Caco-2 (cell line): ENCODE data around the gene EHD1. TPM values are rescaled to one million over a fixed set of nuclear protein-coding genes. Genes with fewer than 3 reads are reported as not detected.

Experiments
- BruUV-seq: library from RNA; stranded (reverse); fragments of 400-500 nt; replicated peaks from 2 replicates; lab custom pipeline; 2021; lab: Mats Ljungman, UMichigan
- CTCF ChIA-PET: fragments of 300-600 bp; sonication (Branson Sonifier 250); formaldehyde crosslinking; loops from one replicate; lab custom pipeline; 2022; ENCODE audit warnings: antibody characterized with exemption; lab: Charles Lee
- POLR2A ChIA-PET: fragments of 300-600 bp; sonication (Branson Sonifier 250); formaldehyde crosslinking; loops from one replicate; lab custom pipeline; 2022; ENCODE audit warnings: antibody characterized with exemption; lab: Charles Lee
- DNase-seq, 2 experiments: peaks; one replicate each; pipeline versions ENCODE4 v3.0.0 to v3.0.0-alpha.2; 2020 to 2022
- H3K27me3 ChIP-seq: replicated peaks from 2 replicates; pipeline ENCODE4 v1.6.0; 2011; ENCODE audit warnings: low read length; ENCODE audit not compliant: control insufficient read depth, insufficient read depth
- H3K36me3 ChIP-seq: 2 replicates; pipeline ENCODE4 v1.5.1; 2011; ENCODE audit warnings: low read length; ENCODE audit not compliant: control insufficient read depth, insufficient read depth
- H3K4me1 ChIP-seq: fragments of 250-450 bp; sonication (Bioruptor Pico); 2 replicates; pipeline ENCODE4 v1.5.1; 2020; ENCODE audit warnings: mild to moderate bottlenecking
- H3K4me3 ChIP-seq: 2 replicates; pipeline ENCODE4 v1.5.1; 2011; ENCODE audit warnings: low read depth, mild to moderate bottlenecking, control low read depth, low read length
- H3K9me3 ChIP-seq: fragments of 250-450 bp; sonication (Bioruptor Pico); 2 replicates; pipeline ENCODE4 v1.5.1; 2020; ENCODE audit warnings: mild to moderate bottlenecking, moderate library complexity
- H3K27ac Mint-ChIP-seq: one replicate; pipeline ENCODE4 v1.8.0; 2022; ENCODE audit warnings: mixed read lengths; ENCODE audit not compliant: unreplicated experiment
- H3K27me3 Mint-ChIP-seq: one replicate; pipeline ENCODE4 v1.8.0; 2022; ENCODE audit warnings: mixed read lengths; ENCODE audit not compliant: insufficient read depth, unreplicated experiment
- H3K36me3 Mint-ChIP-seq: one replicate; pipeline ENCODE4 v1.8.0; 2022; ENCODE audit warnings: mild to moderate bottlenecking, mixed read lengths; ENCODE audit not compliant: insufficient read depth, unreplicated experiment
- H3K4me1 Mint-ChIP-seq: one replicate; pipeline ENCODE4 v1.8.0; 2022; ENCODE audit warnings: low read depth, mixed read lengths; ENCODE audit not compliant: unreplicated experiment
- H3K4me3 Mint-ChIP-seq: one replicate; pipeline ENCODE4 v1.8.0; 2022; ENCODE audit warnings: mild to moderate bottlenecking, moderate library complexity, mixed read lengths; ENCODE audit not compliant: unreplicated experiment
- H3K9me3 Mint-ChIP-seq: one replicate; pipeline ENCODE4 v1.8.0; 2022; ENCODE audit warnings: mixed read lengths; ENCODE audit not compliant: unreplicated experiment
- intact Hi-C: fragments of 100-400 bp; cut with micrococcal nuclease; formaldehyde crosslinking; loops from one replicate; pipeline ENCODE4 v1.10.0; 2022; ENCODE audit not compliant: unreplicated experiment
- total RNA-seq: library from RNA; stranded (reverse); gene quantifications from 2 replicates; pipeline ENCODE4 v1.2.3, GENCODE V29; 2022
- TF ChIP-seq, protein P1 (sequence below), 2 experiments: fragments of 200-600 bp in 1 of 2; IDR thresholded peaks; 1 replicate in 1 of 2; 2 replicates in 1 of 2; pipeline versions ENCODE4 v1.5.1 to v1.8.0; 2011 to 2022; ENCODE audit warnings: antibody characterized with exemption in 1 of 2, control low read depth in 1 of 2, inconsistent platforms in 1 of 2, low read depth in 1 of 2, low read length in 1 of 2, mild to moderate bottlenecking in 1 of 2, moderate library complexity in 1 of 2; ENCODE audit not compliant: insufficient read depth in 1 of 2, severe bottlenecking in 1 of 2, unreplicated experiment in 1 of 2

The EHD1 gene
- total RNA-seq, 1 experiment from 2014 or later, result 129 TPM

DNA sequence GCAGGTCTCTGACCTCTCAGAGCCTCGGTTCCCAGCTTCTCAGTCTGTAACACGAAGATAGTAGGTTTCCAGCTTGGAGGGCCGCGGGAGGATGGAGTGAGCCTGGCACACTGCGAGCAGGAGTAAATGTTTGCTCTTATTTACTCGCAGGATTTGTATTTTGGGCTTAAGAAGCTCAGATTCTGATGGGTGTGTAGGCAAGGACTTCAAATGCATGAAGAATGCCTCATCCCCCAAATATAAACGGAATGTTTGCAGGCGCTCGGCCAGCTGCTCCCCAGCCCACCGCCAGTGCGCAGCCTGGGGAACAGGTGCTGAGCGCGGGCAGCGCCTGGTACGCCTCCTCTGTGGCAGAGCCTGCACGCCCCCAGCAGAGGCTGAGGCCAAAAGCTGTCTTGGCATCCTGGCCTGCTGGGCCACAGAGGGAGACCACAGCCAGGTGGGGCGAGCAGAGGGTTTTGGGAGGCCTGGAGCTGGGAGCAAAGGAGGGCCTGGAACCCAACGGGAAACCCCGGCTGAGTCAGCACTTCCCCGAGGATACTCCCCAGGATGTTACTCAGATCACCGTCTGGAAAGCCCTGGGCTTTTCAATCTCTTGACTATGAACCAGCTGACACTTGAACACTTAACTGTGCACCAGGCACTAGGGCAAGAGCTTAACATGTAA, 9.4 kb downstream of the EHD1 start:
- H3K4me3 ChIP-seq, result no peak overlapping the region
- ChIA-PET CTCF (interaction anchor here (0.8 to 1.5 kb wide), 3 partner anchors 20 to 90 kb away, joined by 3 to 6 read pairs (median 5); partner anchors contain the start of gene SF1), POLR2A (interaction anchor here (0.5 kb wide), 1 partner anchor 25 kb away, joined by 3 read pairs; no protein-coding TSS in a partner anchor)
- no TSS peak for BruUV-seq
- peak overlapping the region; percentile 90 for H3K27ac Mint-ChIP-seq
- no peak overlapping the region for H3K4me3 Mint-ChIP-seq
- DNase-seq, result no peak
- H3K9me3 ChIP-seq, result no peaks in the 10 kb centered on the region
- intact Hi-C loops, result no loop called here
- H3K4me1 Mint-ChIP-seq, result peaks cover 35% of the 10 kb centered on the region
- no peaks in the 10 kb centered on the region for H3K9me3 Mint-ChIP-seq
- H3K27me3 Mint-ChIP-seq, result no peaks in the 10 kb centered on the region
- TF ChIP-seq, protein P1, sequence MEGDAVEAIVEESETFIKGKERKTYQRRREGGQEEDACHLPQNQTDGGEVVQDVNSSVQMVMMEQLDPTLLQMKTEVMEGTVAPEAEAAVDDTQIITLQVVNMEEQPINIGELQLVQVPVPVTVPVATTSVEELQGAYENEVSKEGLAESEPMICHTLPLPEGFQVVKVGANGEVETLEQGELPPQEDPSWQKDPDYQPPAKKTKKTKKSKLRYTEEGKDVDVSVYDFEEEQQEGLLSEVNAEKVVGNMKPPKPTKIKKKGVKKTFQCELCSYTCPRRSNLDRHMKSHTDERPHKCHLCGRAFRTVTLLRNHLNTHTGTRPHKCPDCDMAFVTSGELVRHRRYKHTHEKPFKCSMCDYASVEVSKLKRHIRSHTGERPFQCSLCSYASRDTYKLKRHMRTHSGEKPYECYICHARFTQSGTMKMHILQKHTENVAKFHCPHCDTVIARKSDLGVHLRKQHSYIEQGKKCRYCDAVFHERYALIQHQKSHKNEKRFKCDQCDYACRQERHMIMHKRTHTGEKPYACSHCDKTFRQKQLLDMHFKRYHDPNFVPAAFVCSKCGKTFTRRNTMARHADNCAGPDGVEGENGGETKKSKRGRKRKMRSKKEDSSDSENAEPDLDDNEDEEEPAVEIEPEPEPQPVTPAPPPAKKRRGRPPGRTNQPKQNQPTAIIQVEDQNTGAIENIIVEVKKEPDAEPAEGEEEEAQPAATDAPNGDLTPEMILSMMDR (IDR thresholded peaks at IDR 0.05; ENCODE audit: insufficient read depth in 1 of 2, low read depth in 1 of 2, low read length in 1 of 2, severe bottlenecking in 1 of 2, unreplicated experiment in 1 of 2), result no peak
- no peaks in the 10 kb centered on the region for H3K27me3 ChIP-seq
- peaks cover 9% of the 10 kb centered on the region for H3K36me3 ChIP-seq
- H3K4me1 ChIP-seq, result peaks cover 73% of the 10 kb centered on the region
- peaks cover 76% of the 10 kb centered on the region for H3K36me3 Mint-ChIP-seq

DNA sequence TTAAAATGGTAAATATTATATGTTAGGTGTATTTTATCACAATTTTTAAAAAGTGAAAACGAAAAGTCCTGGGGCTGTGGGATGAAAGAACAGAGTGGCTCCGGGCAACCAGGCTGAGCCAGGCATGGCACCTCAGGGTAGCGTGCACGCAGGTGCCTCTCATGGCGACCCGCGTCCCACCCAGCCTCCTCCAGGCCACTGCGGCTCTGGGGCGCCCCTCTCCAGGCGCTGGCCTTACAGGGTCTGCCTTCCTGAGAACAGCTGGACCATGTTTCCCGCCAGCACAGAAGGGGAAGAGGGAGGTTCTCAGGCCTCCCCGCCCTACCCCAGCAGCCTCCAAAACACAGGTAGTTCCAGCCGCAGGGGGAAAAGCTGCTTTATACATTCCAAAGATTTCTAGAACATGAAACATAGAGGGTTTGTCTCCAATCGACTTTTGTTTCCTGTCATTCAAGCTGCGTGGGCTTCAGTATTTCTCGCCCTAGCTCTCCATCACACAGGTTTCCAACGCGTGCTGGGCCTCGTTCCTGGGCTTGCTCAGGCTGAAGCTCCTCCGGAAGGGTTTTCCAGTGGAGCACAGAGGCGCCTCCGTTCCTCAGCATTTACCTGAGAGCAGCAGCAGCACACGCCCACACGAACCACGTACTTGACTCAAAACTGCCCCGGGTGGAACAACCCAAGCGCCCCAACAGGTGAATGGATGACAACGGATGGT, 10.5 kb downstream of the EHD1 start:
- Histone ChIP-seq H3K27me3 (no peaks in the 10 kb centered on the region), H3K4me3 (no peak overlapping the region), H3K36me3 (peaks cover 9% of the 10 kb centered on the region), H3K9me3 (no peaks in the 10 kb centered on the region), H3K4me1 (peaks cover 76% of the 10 kb centered on the region)
- H3K4me1 Mint-ChIP-seq, result peaks cover 29% of the 10 kb centered on the region
- H3K27ac Mint-ChIP-seq, result peak overlapping the region; percentile 68
- H3K9me3 Mint-ChIP-seq, result no peaks in the 10 kb centered on the region
- no peak for DNase-seq
- ChIA-PET CTCF (no interaction called here), POLR2A (no interaction called here)
- no peaks in the 10 kb centered on the region for H3K27me3 Mint-ChIP-seq
- no peak overlapping the region for H3K4me3 Mint-ChIP-seq
- peaks cover 75% of the 10 kb centered on the region for H3K36me3 Mint-ChIP-seq
- no TSS peak for BruUV-seq
- intact Hi-C loops, result no loop called here
- TF ChIP-seq, protein P1 (IDR thresholded peaks at IDR 0.05; ENCODE audit: insufficient read depth in 1 of 2, low read depth in 1 of 2, low read length in 1 of 2, severe bottlenecking in 1 of 2, unreplicated experiment in 1 of 2), result no peak

DNA sequence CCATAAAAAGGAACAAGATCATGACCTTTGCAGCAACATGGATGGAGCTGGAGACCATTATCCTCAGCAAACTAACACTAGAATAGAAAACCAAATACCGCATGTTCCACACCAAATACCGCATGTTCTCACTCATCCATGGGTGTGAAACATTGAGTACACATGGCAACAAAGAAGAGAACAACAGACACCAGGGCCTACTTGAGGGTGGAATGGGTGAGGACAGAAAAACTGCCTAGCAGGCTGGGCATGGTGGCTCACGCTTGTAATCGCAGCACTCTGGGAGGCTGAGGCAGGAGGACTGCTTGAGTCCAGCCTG, 12.3 kb downstream of the EHD1 start:
- H3K27me3 ChIP-seq, result no peaks in the 10 kb centered on the region
- H3K27ac Mint-ChIP-seq, result peak overlapping the region; percentile 40
- TF ChIP-seq, protein P1 (IDR thresholded peaks at IDR 0.05; ENCODE audit: insufficient read depth in 1 of 2, low read depth in 1 of 2, low read length in 1 of 2, severe bottlenecking in 1 of 2, unreplicated experiment in 1 of 2), result no peak
- peaks cover 7% of the 10 kb centered on the region for H3K36me3 ChIP-seq
- peaks cover 70% of the 10 kb centered on the region for H3K4me1 ChIP-seq
- ChIA-PET POLR2A (interaction anchor here (1.6 kb wide), 1 partner anchor 11 kb away, joined by 5 read pairs; no protein-coding TSS in a partner anchor), CTCF (interaction anchor here (0.7 to 2.5 kb wide), 2 partner anchors 22 kb away, joined by 3 to 6 read pairs; no protein-coding TSS in a partner anchor)
- peaks cover 19% of the 10 kb centered on the region for H3K4me1 Mint-ChIP-seq
- intact Hi-C loops, result no loop called here
- BruUV-seq, result no TSS peak
- H3K27me3 Mint-ChIP-seq, result no peaks in the 10 kb centered on the region
- H3K4me3 ChIP-seq, result no peak overlapping the region
- no peak overlapping the region for H3K4me3 Mint-ChIP-seq
- H3K9me3 ChIP-seq, result no peaks in the 10 kb centered on the region
- H3K36me3 Mint-ChIP-seq, result peaks cover 62% of the 10 kb centered on the region
- no peaks in the 10 kb centered on the region for H3K9me3 Mint-ChIP-seq
- no peak for DNase-seq
